ENCODE data around the gene APBB2.

DNA sequence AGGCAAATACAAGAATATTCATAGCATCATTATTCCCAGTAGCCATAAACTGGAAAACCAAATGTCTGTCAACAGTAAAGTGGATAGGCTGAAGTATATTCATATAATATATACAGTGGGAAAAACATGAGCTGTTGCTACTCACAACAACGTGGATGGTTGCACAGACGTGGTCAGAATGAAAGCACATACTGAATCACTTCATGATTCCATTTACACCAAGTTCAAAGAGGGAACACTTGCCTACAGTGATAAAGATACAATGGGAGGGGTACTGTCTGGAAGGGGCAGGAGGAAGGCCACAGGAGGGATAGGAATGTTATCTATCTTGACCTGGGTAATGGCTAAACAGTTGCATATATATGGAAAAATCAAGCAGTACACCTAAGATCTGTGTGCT is 25.3 kb downstream of the APBB2 start:
- no peak for TF ChIP-seq CTCF (IDR thresholded peaks at IDR 0.05)
- no peak for TF ChIP-seq POLR2AphosphoS5 (IDR thresholded peaks at IDR 0.05)
- TF ChIP-seq POLR2A (IDR thresholded peaks at IDR 0.05): no peak
